ENCODE results near the gene FABP7. TPM values are rescaled to one million over a fixed set of nuclear protein-coding genes. Genes with fewer than 3 reads are reported as not detected.

The FABP7 gene
- total and polyA plus RNA-seq, 2 donors (not counting 1 experiment from before 2014, with no cell fraction given), result not detected

DNA sequence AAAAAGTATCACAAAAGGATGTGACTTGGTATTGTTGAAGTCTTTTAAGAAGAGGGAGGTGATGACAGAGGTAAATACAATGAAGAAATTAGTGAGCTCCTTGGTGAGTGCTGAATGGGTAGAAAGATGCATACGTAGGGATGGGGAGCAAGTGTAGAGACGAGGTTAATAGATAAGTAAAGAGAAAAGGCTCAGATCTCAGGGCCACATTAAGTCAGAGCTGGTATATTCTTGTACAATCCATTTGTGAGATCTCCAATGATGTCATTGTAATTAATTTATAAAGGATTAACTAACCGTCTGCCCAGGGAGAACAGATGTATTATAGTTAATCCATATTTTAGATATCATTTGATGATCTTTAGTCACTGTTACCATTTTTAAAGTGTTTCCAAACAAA is 52.9 kb downstream of the FABP7 start:
- Mint-ChIP-seq H3K4me1 (no peaks in the 10 kb centered on the region), H3K27ac (no peak overlapping the region), H3K9me3 (ENCODE audit: insufficient read depth) (no peaks in the 10 kb centered on the region), H3K27me3 (peaks cover 3% of the 10 kb centered on the region), H3K4me3 (no peak overlapping the region)
- DNase-seq, result no peak
- Histone ChIP-seq H2AFZ (ENCODE audit: insufficient read depth, low read depth, low read length, poor library complexity, severe bottlenecking) (no peak overlapping the region), H3K27me3 (replicated peaks in 1 of 4; ENCODE audit: control extremely low read depth in 1 of 4, control insufficient read depth in 3 of 4, insufficient read depth in 4 of 4, low read length in 3 of 4) (peaks cover 0 to 2% (median 0%) of the 10 kb centered on the region in 4 experiments), H3K36me3 (replicated peaks in 1 of 2; ENCODE audit: control extremely low read depth in 1 of 2, control insufficient read depth in 1 of 2, extremely low read depth in 1 of 2, insufficient read depth in 2 of 2, low read length in 1 of 2) (no peaks in the 10 kb centered on the region), H3K4me3 (ENCODE audit: control extremely low read depth in 1 of 5, extremely low read depth in 1 of 5, insufficient read depth in 1 of 5, low read depth in 2 of 5, low read length in 4 of 5) (no peak overlapping the region), H3K4me2 (replicated peaks; ENCODE audit: low read depth, low read length, poor library complexity, severe bottlenecking) (no peak overlapping the region), H3K27ac (ENCODE audit: low read length in 2 of 2) (no peak overlapping the region), H3K9me3 (ENCODE audit: control extremely low read depth in 1 of 3, control insufficient read depth in 2 of 3, insufficient read depth in 1 of 3, low read length in 2 of 3) (no peaks in the 10 kb centered on the region), H4K20me1 (ENCODE audit: control insufficient read depth, insufficient read depth, low read length, poor library complexity, severe bottlenecking) (no peaks in the 10 kb centered on the region), H3K9ac (ENCODE audit: low read length) (no peak overlapping the region), H3K79me2 (ENCODE audit: control insufficient read depth, insufficient read depth, low read length) (no peaks in the 10 kb centered on the region), H3K4me1 (ENCODE audit: control insufficient read depth in 2 of 2, insufficient read depth in 2 of 2, low read length in 2 of 2) (no peaks in the 10 kb centered on the region)
- ChIA-PET POLR2A (no interaction called here), CTCF (no interaction called here)
- WGBS (ENCODE audit: insufficient coverage), result 100% methylated on average over 1 of the region's 3 CpGs
- intact Hi-C loops (cut with micrococcal nuclease), result no loop called here
- TF ChIP-seq, protein P1, sequence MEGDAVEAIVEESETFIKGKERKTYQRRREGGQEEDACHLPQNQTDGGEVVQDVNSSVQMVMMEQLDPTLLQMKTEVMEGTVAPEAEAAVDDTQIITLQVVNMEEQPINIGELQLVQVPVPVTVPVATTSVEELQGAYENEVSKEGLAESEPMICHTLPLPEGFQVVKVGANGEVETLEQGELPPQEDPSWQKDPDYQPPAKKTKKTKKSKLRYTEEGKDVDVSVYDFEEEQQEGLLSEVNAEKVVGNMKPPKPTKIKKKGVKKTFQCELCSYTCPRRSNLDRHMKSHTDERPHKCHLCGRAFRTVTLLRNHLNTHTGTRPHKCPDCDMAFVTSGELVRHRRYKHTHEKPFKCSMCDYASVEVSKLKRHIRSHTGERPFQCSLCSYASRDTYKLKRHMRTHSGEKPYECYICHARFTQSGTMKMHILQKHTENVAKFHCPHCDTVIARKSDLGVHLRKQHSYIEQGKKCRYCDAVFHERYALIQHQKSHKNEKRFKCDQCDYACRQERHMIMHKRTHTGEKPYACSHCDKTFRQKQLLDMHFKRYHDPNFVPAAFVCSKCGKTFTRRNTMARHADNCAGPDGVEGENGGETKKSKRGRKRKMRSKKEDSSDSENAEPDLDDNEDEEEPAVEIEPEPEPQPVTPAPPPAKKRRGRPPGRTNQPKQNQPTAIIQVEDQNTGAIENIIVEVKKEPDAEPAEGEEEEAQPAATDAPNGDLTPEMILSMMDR (IDR thresholded peaks at IDR 0.05), result no peak
- no peak for TF ChIP-seq EZH2 (IDR thresholded peaks at IDR 0.05; ENCODE audit: borderline replicate concordance, insufficient read depth, low read depth, low read length, poor library complexity, severe bottlenecking)
- ATAC-seq (ENCODE audit: low read depth), result no peak

DNA sequence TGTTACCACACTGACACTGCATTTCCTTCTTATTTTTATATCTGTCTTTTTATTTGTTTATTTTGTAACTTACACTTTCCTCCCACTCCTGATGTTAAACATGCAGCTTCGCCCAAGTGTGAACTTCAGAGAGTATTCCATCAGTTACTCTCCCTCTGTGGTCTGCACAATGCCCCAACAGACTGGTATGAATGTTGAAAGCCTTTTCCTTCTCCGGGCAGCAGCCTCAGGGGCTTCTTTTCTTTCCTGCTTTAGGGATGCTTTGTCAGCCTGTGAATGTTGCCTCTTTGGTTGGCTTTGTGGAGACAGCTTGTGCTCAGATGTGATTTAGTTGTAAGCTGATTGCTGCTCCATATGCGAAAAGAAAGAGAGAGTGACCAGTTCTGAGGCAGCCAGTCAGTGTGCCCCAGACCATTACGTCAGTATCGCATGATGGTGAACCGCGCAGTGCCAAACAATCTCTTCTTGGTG is 53.5 kb downstream of the FABP7 start:
- Mint-ChIP-seq H3K27ac (no peak overlapping the region), H3K9me3 (ENCODE audit: insufficient read depth) (no peaks in the 10 kb centered on the region), H3K27me3 (peaks cover 3% of the 10 kb centered on the region), H3K4me3 (no peak overlapping the region), H3K4me1 (no peaks in the 10 kb centered on the region)
- WGBS (ENCODE audit: insufficient coverage), result 93% methylated on average over 3 of the region's 7 CpGs
- no peaks in the 10 kb centered on the region for H3K79me2 ChIP-seq (ENCODE audit: control insufficient read depth, insufficient read depth, low read length)
- H3K4me1 ChIP-seq (ENCODE audit: control insufficient read depth in 2 of 2, insufficient read depth in 2 of 2, low read length in 2 of 2), result no peaks in the 10 kb centered on the region
- H3K27ac ChIP-seq (ENCODE audit: low read length in 2 of 2), result no peak overlapping the region
- H3K9ac ChIP-seq (ENCODE audit: low read length), result no peak overlapping the region
- intact Hi-C loops (cut with micrococcal nuclease), result no loop called here
- ChIA-PET POLR2A (no interaction called here), CTCF (no interaction called here)
- H3K36me3 ChIP-seq (replicated peaks in 1 of 2; ENCODE audit: control extremely low read depth in 1 of 2, control insufficient read depth in 1 of 2, extremely low read depth in 1 of 2, insufficient read depth in 2 of 2, low read length in 1 of 2), result no peaks in the 10 kb centered on the region
- no peak for TF ChIP-seq EZH2 (IDR thresholded peaks at IDR 0.05; ENCODE audit: borderline replicate concordance, insufficient read depth, low read depth, low read length, poor library complexity, severe bottlenecking)
- TF ChIP-seq, protein P1 (IDR thresholded peaks at IDR 0.05), result no peak
- no peak overlapping the region for H2AFZ ChIP-seq (ENCODE audit: insufficient read depth, low read depth, low read length, poor library complexity, severe bottlenecking)
- DNase-seq (no peak), ATAC-seq (ENCODE audit: low read depth) (no peak)
- no peak overlapping the region for H3K4me3 ChIP-seq (ENCODE audit: control extremely low read depth in 1 of 5, extremely low read depth in 1 of 5, insufficient read depth in 1 of 5, low read depth in 2 of 5, low read length in 4 of 5)
- H3K9me3 ChIP-seq (ENCODE audit: control extremely low read depth in 1 of 3, control insufficient read depth in 2 of 3, insufficient read depth in 1 of 3, low read length in 2 of 3), result no peaks in the 10 kb centered on the region
- peaks cover 0 to 2% (median 0%) of the 10 kb centered on the region in 4 experiments for H3K27me3 ChIP-seq (replicated peaks in 1 of 4; ENCODE audit: control extremely low read depth in 1 of 4, control insufficient read depth in 3 of 4, insufficient read depth in 4 of 4, low read length in 3 of 4)
- no peaks in the 10 kb centered on the region for H4K20me1 ChIP-seq (ENCODE audit: control insufficient read depth, insufficient read depth, low read length, poor library complexity, severe bottlenecking)
- no peak overlapping the region for H3K4me2 ChIP-seq (replicated peaks; ENCODE audit: low read depth, low read length, poor library complexity, severe bottlenecking)

Small RNAs within 50 kb of the gene (small RNA-seq; reads per million reads assigned to genes)
- gene RN7SL564P (ENCODE audit: insufficient read length, low read depth, low replicate concordance), result not detected

Other genes starting within 250 kb of the FABP7 start
- 1.2 TPM in 1 of 2 replicates, not detected in the other for gene PKIB, start 169.3 kb upstream of the FABP7 start, total RNA-seq
- gene PKIB, start 169.3 kb upstream of the FABP7 start, polyA plus RNA-seq, result 0.27 and 0.49 TPM in 2 replicates
- gene SMPDL3A, start 9.5 kb downstream of the FABP7 start, total RNA-seq, result 1.2 and 2.0 TPM in 2 replicates
- gene SMPDL3A, start 9.5 kb downstream of the FABP7 start, polyA plus RNA-seq, result 0.20 and 0.21 TPM in 2 replicates
- gene CLVS2, start 216.5 kb downstream of the FABP7 start, total RNA-seq, result not detected in 2 replicates
- gene CLVS2, start 216.5 kb downstream of the FABP7 start, polyA plus RNA-seq, result not detected in 2 replicates